CD1c-positive myeloid dendritic cell (primary cell): Measurements from ENCODE around the gene FAM209A.
"Not testable (repeated sequence)": the region's sequence is repeated elsewhere in the genome, so short reads cannot be mapped to it uniquely, and the experiment has no call there.

Source experiments
- DNase-seq: peaks from one replicate; pipeline ENCODE4 v3.0.0-alpha.2; 2016; ENCODE audit errors: extremely low spot score

FAM209A gene

GRCh38 chr20:56524444-56524843, at the start of gene FAM209A:
Gene FAM209A (plus strand): TSS chr20:56524744. CDS start chr20:56524809, 65 bp downstream.
- DNase-seq: not testable (repeated sequence)

GRCh38 chr20:56483970-56484369, 40.6 kb upstream of the FAM209A start:
- peak; percentile 66 for DNase-seq

- peak; percentile 45 for DNase-seq
Observed at GRCh38 chr20:56487216-56487615, 37.3 kb upstream of the FAM209A start.

DNA sequence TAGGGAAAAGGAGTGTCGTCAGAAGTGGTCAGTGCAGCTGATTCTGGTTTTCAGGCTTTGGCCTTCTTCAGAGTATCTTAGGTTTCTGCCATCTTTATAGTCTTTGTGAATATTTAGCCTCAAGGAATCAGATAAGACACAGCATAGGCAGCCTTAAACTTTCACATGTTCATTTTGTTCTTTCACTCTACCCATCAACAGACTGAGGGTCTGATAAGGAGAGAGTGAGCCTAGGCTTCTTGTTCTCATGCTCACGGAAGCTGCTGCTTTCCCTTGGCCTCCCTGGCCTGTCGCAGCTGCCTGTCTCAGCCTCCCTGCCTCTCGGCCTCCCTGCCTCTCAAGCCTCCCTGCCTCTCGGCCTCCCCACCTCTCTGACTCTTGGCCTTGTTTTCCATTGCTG, 36.0 kb upstream of the FAM209A start:
- no peak for DNase-seq

- no peak for DNase-seq
Observed at GRCh38 chr20:56501116-56501515, 23.4 kb upstream of the FAM209A start.

DNA sequence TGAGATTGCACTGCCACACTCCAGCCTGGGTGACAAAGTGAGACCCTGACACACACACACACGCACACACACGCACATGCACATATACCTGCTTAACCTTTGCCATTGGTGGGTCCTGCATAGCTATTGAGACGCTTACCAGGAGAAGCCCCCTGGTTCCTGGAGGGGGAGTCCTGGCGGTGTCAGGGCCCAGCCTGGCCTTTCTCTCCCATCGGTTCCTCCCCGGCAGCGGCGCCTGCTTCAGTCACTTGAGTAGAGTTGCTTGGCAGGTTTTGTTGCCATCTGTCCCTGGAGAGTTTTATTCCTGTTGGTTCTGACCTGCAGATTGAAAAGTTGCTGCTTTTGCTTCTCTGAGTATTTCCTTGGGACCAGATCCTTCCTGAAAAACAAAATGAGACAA, 20.6 kb upstream of the FAM209A start:
- DNase-seq: no peak

DNA sequence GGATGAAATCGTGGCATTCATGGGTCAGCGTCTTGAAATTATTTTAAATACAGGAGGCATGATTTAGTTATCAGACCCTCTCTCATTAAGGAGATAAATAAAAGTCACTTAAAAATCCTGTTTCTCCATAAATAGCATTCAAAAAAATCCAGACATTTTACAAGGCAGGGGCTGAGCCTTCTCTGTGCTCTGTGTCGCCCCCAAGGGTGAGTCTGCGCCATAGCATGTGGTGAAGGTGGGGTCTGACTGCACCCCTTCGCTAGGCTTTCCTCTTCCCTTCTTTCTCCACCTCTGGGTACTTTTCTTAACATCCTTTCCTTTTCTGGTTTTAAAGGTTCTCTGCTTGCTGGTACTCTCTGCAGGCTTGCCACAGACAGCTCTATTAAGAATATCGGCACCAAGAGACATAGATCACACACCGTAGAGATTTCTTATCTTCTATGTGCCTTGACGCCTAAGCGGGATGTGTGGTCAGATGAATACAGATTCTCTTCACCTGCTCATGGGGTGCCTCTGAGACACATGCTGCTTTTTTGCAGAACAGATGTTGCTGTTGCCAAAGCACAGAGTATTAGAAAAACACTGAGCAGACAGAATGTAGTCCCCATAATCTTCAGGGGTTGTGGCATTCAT, 20.1 kb upstream of the FAM209A start:
- DNase-seq: no peak

- DNase-seq: no peak
Observed at GRCh38 chr20:56506103-56506502, 18.4 kb upstream of the FAM209A start.

DNA sequence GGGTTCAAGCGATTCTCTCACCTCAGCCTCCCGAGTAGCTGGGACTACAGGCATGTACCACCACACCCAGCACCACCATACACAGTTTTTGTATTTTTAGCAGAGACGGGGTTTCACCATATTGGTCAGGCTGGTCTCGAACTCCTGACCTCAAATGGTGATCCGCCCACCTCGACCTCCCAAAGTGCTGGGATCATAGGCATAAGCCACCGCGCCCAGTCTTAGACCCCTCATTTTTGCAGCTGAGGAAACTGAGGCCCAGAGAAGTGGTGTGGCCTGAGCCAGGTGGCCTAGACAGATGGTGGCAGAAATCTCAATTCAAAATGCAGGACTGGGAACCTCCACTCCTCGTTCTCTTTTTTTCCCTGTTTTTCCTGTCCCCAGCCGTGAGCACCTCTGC, 12.6 kb upstream of the FAM209A start:
- DNase-seq: no peak

GRCh38 chr20:56513161-56514150, 11.1 kb upstream of the FAM209A start:
- no peak for DNase-seq

GRCh38 chr20:56516631-56517030, 7.9 kb upstream of the FAM209A start:
- DNase-seq: no peak

GRCh38 chr20:56517211-56517610, 7.3 kb upstream of the FAM209A start:
- DNase-seq: no peak

- no peak for DNase-seq
Observed at GRCh38 chr20:56517641-56518040, 6.9 kb upstream of the FAM209A start.

GRCh38 chr20:56518126-56518525, 6.4 kb upstream of the FAM209A start:
- no peak for DNase-seq

GRCh38 chr20:56518721-56519398, 5.7 kb upstream of the FAM209A start:
- DNase-seq: no peak

DNA sequence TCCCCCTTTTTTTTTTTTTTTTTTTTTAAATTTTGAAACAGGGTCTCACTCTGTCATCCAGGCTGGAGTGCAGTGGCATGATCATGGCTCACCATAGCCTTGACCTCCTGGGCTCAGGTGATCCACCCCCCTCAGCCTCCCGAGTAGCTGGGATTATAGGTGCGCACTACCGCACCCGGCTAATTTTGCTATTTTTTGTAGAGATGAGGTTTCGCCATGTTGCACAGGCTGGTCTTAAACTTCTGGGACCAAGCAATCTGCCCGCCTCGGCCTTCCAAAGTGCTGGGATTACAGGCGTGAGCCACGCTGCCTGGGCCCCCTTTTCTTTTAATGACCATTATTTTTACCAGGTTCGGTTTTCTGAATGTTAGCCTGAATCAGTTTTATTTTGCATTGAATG, 5.0 kb upstream of the FAM209A start:
- no peak for DNase-seq

- no peak for DNase-seq
Observed at GRCh38 chr20:56520180-56520579, 4.4 kb upstream of the FAM209A start.

GRCh38 chr20:56520746-56521354, 3.7 kb upstream of the FAM209A start:
- DNase-seq: not testable (repeated sequence)

DNA sequence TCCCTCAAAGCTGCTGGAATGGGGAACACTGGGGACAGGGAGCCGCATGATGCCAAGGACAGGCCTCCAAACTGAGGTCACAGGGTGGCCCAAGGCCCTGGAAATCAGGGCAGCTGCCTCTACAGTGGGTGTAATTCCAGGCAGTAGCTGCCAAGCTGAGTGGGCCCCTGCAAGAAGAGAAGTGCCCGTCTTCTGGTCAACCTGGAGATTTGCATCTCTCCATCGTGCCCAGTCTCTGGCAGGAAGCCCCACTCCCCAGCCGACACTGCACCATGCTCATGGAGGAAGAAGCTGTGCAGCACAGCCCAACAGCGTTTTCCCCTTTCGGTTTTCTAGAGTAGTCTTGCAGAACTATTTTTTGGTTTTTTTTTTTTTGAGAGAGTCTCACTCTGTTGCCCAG, 2.2 kb upstream of the FAM209A start:
- DNase-seq: no peak

DNA sequence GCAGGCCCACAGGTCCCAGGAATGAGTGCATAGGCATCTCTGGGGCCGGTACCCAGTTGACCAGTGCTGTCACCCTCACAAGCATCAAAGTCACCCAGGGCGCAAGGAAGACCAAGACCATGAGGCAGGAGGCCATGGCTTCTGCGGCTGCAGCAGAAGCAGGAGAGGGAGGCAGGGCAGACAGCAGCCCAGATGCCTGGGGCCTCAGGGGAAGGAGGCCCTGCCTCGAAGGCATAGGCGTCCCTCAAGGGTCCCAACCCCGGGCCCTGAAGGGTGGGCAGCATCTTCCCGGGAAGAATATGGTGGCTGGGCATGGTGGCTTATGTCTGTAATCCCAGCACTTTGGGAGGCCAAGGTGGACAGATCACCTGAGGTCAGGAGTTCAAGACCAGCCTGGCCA, 3.0 kb downstream of the FAM209A start:
- DNase-seq: no peak

DNA sequence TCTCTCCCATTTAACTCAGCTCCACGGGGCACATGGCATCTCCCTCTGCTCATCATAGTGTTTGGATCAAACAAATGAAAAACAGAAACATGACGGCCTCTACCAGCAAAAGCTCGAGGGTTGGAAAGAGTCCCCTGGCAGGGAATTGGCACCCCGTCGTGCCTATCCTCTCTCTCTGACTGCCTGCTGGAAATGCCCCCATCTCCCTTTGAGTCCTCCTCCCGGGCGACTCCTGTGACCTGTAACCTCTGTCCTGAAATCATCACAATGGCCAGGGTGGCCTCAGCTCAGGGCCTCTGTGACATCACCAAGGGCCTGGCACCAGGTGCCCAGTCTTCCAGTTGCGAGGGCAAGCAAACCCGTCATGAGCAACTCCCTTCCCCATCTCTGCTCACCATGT, 8.4 kb downstream of the FAM209A start, which contains the start of gene FAM209B:
Gene FAM209B, plus strand, starts transcription at position 301 of the 400 bp plus-strand sequence. Its CDS starts 96 bp downstream, at position 397.
- DNase-seq: not testable (repeated sequence)

GRCh38 chr20:56537997-56538396, 13.5 kb downstream of the FAM209A start:
- DNase-seq: no peak
